ENCODE results near the gene ATG101. TPM values are rescaled to one million over a fixed set of nuclear protein-coding genes. Genes with fewer than 3 reads are reported as not detected.
A peak's percentile ranks its signal among the peaks of the same experiment; 100 is the strongest.

Gene ATG101
- total and polyA plus RNA-seq, 8 donors, result 13.6 to 31.7 (median 19.9) TPM

GRCh38 chr12:52080403-52081251, 10.8 kb downstream of the ATG101 start:
- FAIRE-seq (no peak), ATAC-seq (no peak), DNase-seq (peak in 1 of 6 donors; percentile 39)
- Histone ChIP-seq H3K27ac (no peak overlapping the region), H3K4me3 (no peak overlapping the region), H3K4me1 (no peaks in the 10 kb centered on the region), H3K9me3 (no peaks in the 10 kb centered on the region), H3K27me3 (no peaks in the 10 kb centered on the region), H3K36me3 (peaks cover 0 to 14% (median 0%) of the 10 kb centered on the region in 3 donors)
- 80 to 82% methylated on average over 9 to 10 of the region's 10 CpGs for WGBS, 2 donors
- TF ChIP-seq CTCF (IDR thresholded peaks at IDR 0.05), result no peak
- intact Hi-C loops (cut with DNase I), result loop anchor here in 1 of 3 donors (5.0 kb wide), 1 partner anchor 53 kb away; no protein-coding TSS in a partner anchor

GRCh38 chr12:52081263-52081733, 11.5 kb downstream of the ATG101 start:
- H3K36me3 ChIP-seq, result peaks cover 0 to 14% (median 0%) of the 10 kb centered on the region in 3 donors
- intact Hi-C loops (cut with DNase I), result loop anchor here in 1 of 3 donors (5.0 kb wide), 1 partner anchor 54 kb away; no protein-coding TSS in a partner anchor
- no peak for FAIRE-seq
- H3K27me3 ChIP-seq, result no peaks in the 10 kb centered on the region
- no peak for TF ChIP-seq CTCF (IDR thresholded peaks at IDR 0.05)
- 36 to 44% methylated on average over 9 of the region's 9 CpGs for WGBS, 2 donors
- H3K27ac ChIP-seq, result no peak overlapping the region
- DNase-seq, result peak in 1 of 6 donors; percentile 54
- peak in 2 of 4 donors; percentile 3 to 13 for ATAC-seq
- no peak overlapping the region for H3K4me3 ChIP-seq
- no peaks in the 10 kb centered on the region for H3K9me3 ChIP-seq
- no peaks in the 10 kb centered on the region for H3K4me1 ChIP-seq

GRCh38 chr12:52082026-52082668, 12.4 kb downstream of the ATG101 start:
- H3K4me3 ChIP-seq, result no peak overlapping the region
- WGBS, 2 donors, result 54 to 55% methylated on average over 13 of the region's 13 CpGs
- ATAC-seq (peak in 3 of 4 donors; percentile 11 to 14 (median 13)), FAIRE-seq (no peak), DNase-seq (peak in 1 of 6 donors; percentile 52)
- H3K27ac ChIP-seq, result no peak overlapping the region
- H3K27me3 ChIP-seq, result no peaks in the 10 kb centered on the region
- H3K36me3 ChIP-seq, result peaks cover 0 to 9% (median 0%) of the 10 kb centered on the region in 3 donors
- no peak for TF ChIP-seq CTCF (IDR thresholded peaks at IDR 0.05)
- no peaks in the 10 kb centered on the region for H3K9me3 ChIP-seq
- H3K4me1 ChIP-seq, result no peaks in the 10 kb centered on the region
- intact Hi-C loops (cut with DNase I), result loop anchor here in 1 of 3 donors (5.0 kb wide), 1 partner anchor 55 kb away; no protein-coding TSS in a partner anchor

GRCh38 chr12:52082669-52082987, 12.8 kb downstream of the ATG101 start:
- H3K27me3 ChIP-seq, result no peaks in the 10 kb centered on the region
- FAIRE-seq (no peak), ATAC-seq (no peak), DNase-seq (peak in 1 of 6 donors; percentile 46)
- H3K4me1 ChIP-seq, result no peaks in the 10 kb centered on the region
- H3K9me3 ChIP-seq, result no peaks in the 10 kb centered on the region
- 70 to 89% methylated on average over 4 of the region's 4 CpGs for whole genome bisulfite sequencing, 2 donors
- intact Hi-C loops (cut with DNase I), result loop anchor here in 1 of 3 donors (5.0 kb wide), 1 partner anchor 55 kb away; no protein-coding TSS in a partner anchor
- no peak overlapping the region for H3K27ac ChIP-seq
- TF ChIP-seq CTCF (IDR thresholded peaks at IDR 0.05), result no peak
- peaks cover 0 to 4% (median 0%) of the 10 kb centered on the region in 3 donors for H3K36me3 ChIP-seq
- no peak overlapping the region for H3K4me3 ChIP-seq
